ENCODE data around the gene PTPN4.

The PTPN4 gene

DNA sequence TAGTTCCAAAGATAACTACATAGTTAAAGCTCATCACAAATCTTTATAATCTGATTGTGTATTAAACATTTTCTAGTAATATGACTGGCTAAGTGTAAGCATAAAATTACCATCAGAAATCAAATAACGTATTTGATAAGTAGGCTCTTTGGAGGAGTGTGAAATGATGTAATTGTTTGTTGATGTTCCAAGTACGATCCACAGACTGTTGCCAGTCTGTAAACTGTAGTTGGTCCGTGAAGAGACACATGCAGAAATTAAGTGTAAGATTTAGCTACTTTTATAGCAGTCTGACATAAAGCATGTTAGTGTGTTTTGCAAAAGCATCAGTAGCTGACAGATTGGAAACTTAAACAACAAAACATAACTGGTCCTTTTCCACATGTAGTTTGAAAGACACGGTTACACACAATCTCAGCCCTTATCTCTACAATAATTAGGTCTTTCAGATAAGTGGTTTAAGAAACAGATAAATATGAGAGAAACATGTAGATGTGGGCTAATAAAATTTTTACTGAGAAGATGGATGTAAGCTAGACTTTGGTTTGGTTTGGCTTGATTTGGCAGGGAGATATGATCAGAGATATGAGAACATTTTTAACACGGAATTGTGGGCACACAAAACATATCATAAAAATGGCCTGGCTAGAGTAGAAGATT, 138.1 kb downstream of the PTPN4 start:
- H3K4me3 ChIP-seq (ENCODE audit: low read depth, low read length), result no peak overlapping the region
- H3K9me3 ChIP-seq (ENCODE audit: control insufficient read depth, insufficient read depth, low read length), result no peaks in the 10 kb centered on the region
- H3K4me1 ChIP-seq (ENCODE audit: control insufficient read depth, insufficient read depth, low read length), result peaks cover 22% of the 10 kb centered on the region
- H3K27ac ChIP-seq (ENCODE audit: low read depth, low read length), result no peak overlapping the region
- no peaks in the 10 kb centered on the region for H3K27me3 ChIP-seq (ENCODE audit: control insufficient read depth, insufficient read depth, low read length)
- no peak overlapping the region for H3K9ac ChIP-seq (ENCODE audit: low read depth, low read length)
- peaks cover 43% of the 10 kb centered on the region for H3K36me3 ChIP-seq (ENCODE audit: control insufficient read depth, insufficient read depth, low read length)

DNA sequence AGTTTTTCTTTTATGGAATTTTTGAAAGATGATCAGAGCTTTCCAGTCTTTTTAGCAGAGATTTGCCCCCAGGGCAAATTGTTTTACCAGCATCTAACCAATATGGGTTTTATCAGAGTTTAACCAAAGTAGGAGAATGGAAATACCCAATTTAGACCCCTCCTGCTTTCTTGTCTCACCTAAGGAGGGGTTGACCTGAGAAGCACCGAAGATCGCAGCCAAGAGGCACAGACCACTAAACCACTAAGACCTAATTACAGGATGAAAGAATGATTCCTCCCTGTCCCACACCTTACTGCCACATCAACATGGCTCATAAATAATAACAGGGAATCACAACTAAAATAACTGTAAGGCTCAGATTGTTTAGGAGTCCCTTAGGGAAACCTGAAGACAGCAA, 141.3 kb downstream of the PTPN4 start:
- peaks cover 51% of the 10 kb centered on the region for H3K36me3 ChIP-seq (ENCODE audit: control insufficient read depth, insufficient read depth, low read length)
- no peak overlapping the region for H3K27ac ChIP-seq (ENCODE audit: low read depth, low read length)
- H3K4me3 ChIP-seq (ENCODE audit: low read depth, low read length), result no peak overlapping the region
- H3K4me1 ChIP-seq (ENCODE audit: control insufficient read depth, insufficient read depth, low read length), result peaks cover 22% of the 10 kb centered on the region
- H3K27me3 ChIP-seq (ENCODE audit: control insufficient read depth, insufficient read depth, low read length), result no peaks in the 10 kb centered on the region
- no peaks in the 10 kb centered on the region for H3K9me3 ChIP-seq (ENCODE audit: control insufficient read depth, insufficient read depth, low read length)
- H3K9ac ChIP-seq (ENCODE audit: low read depth, low read length), result no peak overlapping the region

DNA sequence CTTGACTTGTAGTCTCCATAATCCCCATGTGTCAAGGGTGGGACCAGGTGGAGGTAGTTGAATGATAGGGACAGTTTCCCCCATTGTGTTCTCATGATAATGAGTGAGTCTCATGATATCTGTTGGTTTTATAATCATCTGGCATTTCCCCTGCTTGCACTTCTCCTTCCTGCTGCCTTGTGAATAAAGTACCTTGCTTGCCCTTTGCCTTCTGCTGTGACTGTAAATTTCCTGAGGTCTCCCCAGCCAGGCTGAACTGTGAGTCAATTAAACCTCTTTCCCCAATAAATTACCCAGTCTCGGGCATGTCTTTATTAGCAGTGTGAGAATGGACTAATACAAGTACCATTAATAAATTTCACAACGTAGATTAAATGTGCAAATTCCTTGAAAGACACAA, 150.8 kb downstream of the PTPN4 start:
- no peak overlapping the region for H3K27ac ChIP-seq (ENCODE audit: low read depth, low read length)
- H3K4me1 ChIP-seq (ENCODE audit: control insufficient read depth, insufficient read depth, low read length), result no peaks in the 10 kb centered on the region
- H3K9me3 ChIP-seq (ENCODE audit: control insufficient read depth, insufficient read depth, low read length), result no peaks in the 10 kb centered on the region
- no peaks in the 10 kb centered on the region for H3K27me3 ChIP-seq (ENCODE audit: control insufficient read depth, insufficient read depth, low read length)
- no peak overlapping the region for H3K4me3 ChIP-seq (ENCODE audit: low read depth, low read length)
- H3K36me3 ChIP-seq (ENCODE audit: control insufficient read depth, insufficient read depth, low read length), result peaks cover 44% of the 10 kb centered on the region
- no peak overlapping the region for H3K9ac ChIP-seq (ENCODE audit: low read depth, low read length)

DNA sequence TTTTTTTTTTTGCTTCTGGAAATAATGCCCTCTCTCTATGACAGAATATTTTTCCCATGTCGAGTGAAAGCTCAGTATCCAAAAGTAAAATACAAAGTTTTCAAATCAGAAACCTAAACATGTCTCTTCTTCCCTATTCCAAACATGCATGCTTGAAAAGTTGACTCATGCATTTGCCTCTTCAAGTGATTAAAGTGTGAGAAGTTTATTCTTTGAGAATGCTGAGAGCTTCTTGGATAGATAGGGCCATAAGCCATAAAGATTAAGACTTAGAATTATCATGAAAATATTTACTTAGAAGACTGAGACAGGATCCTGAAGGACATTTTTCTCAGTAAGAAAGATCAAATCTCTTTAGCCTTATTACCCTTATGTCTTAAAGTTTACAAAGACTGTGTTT, 154.5 kb downstream of the PTPN4 start:
- Histone ChIP-seq H3K9ac (ENCODE audit: low read depth, low read length) (no peak overlapping the region), H3K9me3 (ENCODE audit: control insufficient read depth, insufficient read depth, low read length) (no peaks in the 10 kb centered on the region), H3K4me1 (ENCODE audit: control insufficient read depth, insufficient read depth, low read length) (no peaks in the 10 kb centered on the region), H3K27ac (ENCODE audit: low read depth, low read length) (no peak overlapping the region), H3K27me3 (ENCODE audit: control insufficient read depth, insufficient read depth, low read length) (no peaks in the 10 kb centered on the region), H3K36me3 (ENCODE audit: control insufficient read depth, insufficient read depth, low read length) (peaks cover 40% of the 10 kb centered on the region), H3K4me3 (ENCODE audit: low read depth, low read length) (no peak overlapping the region)

DNA sequence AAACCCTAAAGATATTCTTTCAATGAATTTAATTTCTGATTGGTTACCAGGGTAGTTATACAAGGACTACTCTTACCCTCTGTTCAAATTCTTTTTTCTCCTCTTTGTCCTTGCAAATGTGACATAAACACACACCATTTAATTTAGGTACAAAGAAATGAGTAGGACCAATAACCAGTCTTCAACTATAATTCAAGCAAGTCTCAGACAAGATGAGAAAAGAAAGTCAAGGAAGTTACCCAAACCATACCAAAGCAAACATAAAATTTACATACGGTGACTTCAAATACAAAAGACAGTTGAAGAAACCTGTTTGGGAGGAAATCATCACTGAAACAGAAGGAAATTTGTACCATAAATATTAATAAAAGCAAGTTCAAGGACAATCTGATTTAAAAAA, 162.1 kb downstream of the PTPN4 start:
- no peaks in the 10 kb centered on the region for H3K4me1 ChIP-seq (ENCODE audit: control insufficient read depth, insufficient read depth, low read length)
- H3K9ac ChIP-seq (ENCODE audit: low read depth, low read length), result no peak overlapping the region
- H3K36me3 ChIP-seq (ENCODE audit: control insufficient read depth, insufficient read depth, low read length), result peaks cover 9% of the 10 kb centered on the region; the same call in 1 of the 2 replicates
- no peak overlapping the region for H3K4me3 ChIP-seq (ENCODE audit: low read depth, low read length)
- H3K9me3 ChIP-seq (ENCODE audit: control insufficient read depth, insufficient read depth, low read length), result no peaks in the 10 kb centered on the region
- H3K27me3 ChIP-seq (ENCODE audit: control insufficient read depth, insufficient read depth, low read length), result no peaks in the 10 kb centered on the region
- H3K27ac ChIP-seq (ENCODE audit: low read depth, low read length), result no peak overlapping the region

DNA sequence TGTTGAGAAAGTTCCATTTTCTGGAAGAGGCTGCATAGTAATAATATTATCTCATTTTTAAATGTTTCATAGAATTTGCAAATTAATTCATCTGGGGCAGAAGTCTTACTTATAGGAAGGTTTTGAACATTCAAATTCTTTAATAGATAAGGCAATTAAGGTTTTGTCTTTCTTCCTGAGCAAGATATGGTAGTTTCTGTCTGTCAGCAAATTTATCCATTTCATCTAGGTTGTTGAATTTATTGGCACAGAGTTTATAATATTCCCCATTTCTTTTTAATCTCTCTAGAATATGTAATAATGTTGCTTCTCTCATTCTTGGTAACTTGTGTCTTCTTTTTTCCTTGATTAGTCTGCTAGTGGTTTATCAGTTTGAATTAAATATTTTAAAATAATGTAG, 163.0 kb downstream of the PTPN4 start:
- Histone ChIP-seq H3K36me3 (ENCODE audit: control insufficient read depth, insufficient read depth, low read length) (peaks cover 4% of the 10 kb centered on the region; the same call in 1 of the 2 replicates), H3K27ac (ENCODE audit: low read depth, low read length) (no peak overlapping the region)

DNA sequence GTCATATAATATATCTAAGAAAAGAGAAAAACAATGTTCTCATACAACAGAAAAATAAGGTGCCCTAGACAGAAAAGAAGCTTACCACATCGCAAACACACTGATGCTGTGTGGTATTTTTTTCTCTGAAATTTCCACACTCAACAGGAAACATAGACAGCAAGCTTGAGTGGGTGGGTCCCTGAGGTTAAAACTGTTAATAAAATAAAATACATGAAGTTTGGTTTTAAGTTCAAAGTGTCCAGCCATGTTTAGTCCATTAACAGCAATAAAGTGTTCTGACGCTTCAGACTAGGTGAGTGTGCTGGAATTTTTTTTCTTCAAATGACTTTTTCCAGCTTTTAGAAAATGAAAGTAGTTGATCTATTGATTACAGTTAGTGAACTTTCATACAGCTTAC, 169.8 kb downstream of the PTPN4 start:
- Histone ChIP-seq H3K27ac (ENCODE audit: low read depth, low read length) (no peak overlapping the region), H3K27me3 (ENCODE audit: control insufficient read depth, insufficient read depth, low read length) (no peaks in the 10 kb centered on the region), H3K4me3 (ENCODE audit: low read depth, low read length) (no peak overlapping the region), H3K36me3 (ENCODE audit: control insufficient read depth, insufficient read depth, low read length) (peaks cover 29% of the 10 kb centered on the region), H3K4me1 (ENCODE audit: control insufficient read depth, insufficient read depth, low read length) (no peaks in the 10 kb centered on the region), H3K9me3 (ENCODE audit: control insufficient read depth, insufficient read depth, low read length) (no peaks in the 10 kb centered on the region), H3K9ac (ENCODE audit: low read depth, low read length) (no peak overlapping the region)

More for the DNA sequence above, 163.0 kb downstream of the PTPN4 start:
- no peaks in the 10 kb centered on the region for H3K9me3 ChIP-seq (ENCODE audit: control insufficient read depth, insufficient read depth, low read length)
- no peak overlapping the region for H3K9ac ChIP-seq (ENCODE audit: low read depth, low read length)
- no peak overlapping the region for H3K4me3 ChIP-seq (ENCODE audit: low read depth, low read length)
- H3K27me3 ChIP-seq (ENCODE audit: control insufficient read depth, insufficient read depth, low read length), result no peaks in the 10 kb centered on the region
- no peaks in the 10 kb centered on the region for H3K4me1 ChIP-seq (ENCODE audit: control insufficient read depth, insufficient read depth, low read length)

DNA sequence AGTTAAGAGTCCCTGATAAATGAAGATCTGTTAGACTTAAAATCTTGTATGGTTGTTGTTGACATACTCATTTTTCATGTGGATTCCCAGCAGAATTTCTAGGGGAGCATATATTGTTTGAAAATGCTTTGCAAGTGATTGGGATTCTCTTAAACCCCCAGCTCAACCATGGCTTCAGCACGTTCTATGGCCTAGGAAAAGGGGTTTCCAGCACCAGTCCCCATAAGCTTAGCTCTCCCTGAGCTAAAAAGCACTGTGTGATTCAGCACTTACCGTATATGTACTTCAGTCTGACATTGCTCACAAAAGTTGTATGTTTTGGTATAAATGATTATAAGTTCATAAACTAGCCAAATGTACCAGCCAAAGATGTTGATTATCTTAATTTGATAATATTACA, 173.1 kb downstream of the PTPN4 start:
- no peak overlapping the region for H3K27ac ChIP-seq (ENCODE audit: low read depth, low read length)
- H3K4me3 ChIP-seq (ENCODE audit: low read depth, low read length), result no peak overlapping the region
- no peaks in the 10 kb centered on the region for H3K27me3 ChIP-seq (ENCODE audit: control insufficient read depth, insufficient read depth, low read length)
- H3K36me3 ChIP-seq (ENCODE audit: control insufficient read depth, insufficient read depth, low read length), result peaks cover 60% of the 10 kb centered on the region
- H3K4me1 ChIP-seq (ENCODE audit: control insufficient read depth, insufficient read depth, low read length), result no peaks in the 10 kb centered on the region
- H3K9me3 ChIP-seq (ENCODE audit: control insufficient read depth, insufficient read depth, low read length), result no peaks in the 10 kb centered on the region
- H3K9ac ChIP-seq (ENCODE audit: low read depth, low read length), result no peak overlapping the region

DNA sequence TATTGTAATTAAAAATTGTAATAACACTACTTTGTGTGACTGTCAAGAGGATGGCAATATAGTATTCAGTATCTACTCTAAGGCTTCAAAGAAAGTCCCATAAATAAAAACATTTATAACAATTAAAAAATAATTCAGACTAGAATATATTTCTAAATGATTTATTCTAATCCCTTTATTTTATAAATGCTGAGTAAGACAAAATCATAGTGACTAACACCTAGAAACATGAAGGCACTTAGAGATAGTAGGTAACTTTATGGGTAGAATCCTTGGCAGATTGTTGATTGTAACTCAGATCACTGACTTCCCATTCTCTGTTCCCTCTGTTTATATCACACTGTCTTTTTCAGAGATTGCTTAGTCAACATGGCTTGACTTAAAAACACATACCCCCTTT, 174.6 kb downstream of the PTPN4 start:
- Histone ChIP-seq H3K9ac (ENCODE audit: low read depth, low read length) (no peak overlapping the region), H3K4me3 (ENCODE audit: low read depth, low read length) (no peak overlapping the region), H3K27me3 (ENCODE audit: control insufficient read depth, insufficient read depth, low read length) (no peaks in the 10 kb centered on the region), H3K9me3 (ENCODE audit: control insufficient read depth, insufficient read depth, low read length) (no peaks in the 10 kb centered on the region), H3K36me3 (ENCODE audit: control insufficient read depth, insufficient read depth, low read length) (peaks cover 66% of the 10 kb centered on the region), H3K27ac (ENCODE audit: low read depth, low read length) (no peak overlapping the region), H3K4me1 (ENCODE audit: control insufficient read depth, insufficient read depth, low read length) (no peaks in the 10 kb centered on the region)

DNA sequence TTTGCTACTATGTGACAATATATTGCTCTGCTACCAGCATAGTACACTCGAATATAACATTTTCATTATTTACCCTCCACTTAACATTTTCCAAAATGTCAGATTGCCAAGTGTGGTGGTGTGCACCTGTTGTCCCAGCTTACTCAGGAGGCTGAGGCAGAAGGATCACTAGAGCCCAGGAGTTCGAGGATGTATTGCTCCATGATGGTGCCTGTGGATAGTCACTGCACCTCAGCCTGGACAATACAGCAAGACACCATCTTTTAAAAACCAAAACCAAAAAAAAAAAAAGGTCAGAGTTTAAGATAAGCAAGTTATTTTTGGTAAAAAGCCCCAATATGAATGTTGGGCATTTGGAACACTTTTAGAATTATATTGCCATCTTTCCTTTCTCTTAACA, 178.0 kb downstream of the PTPN4 start:
- no peak overlapping the region for H3K27ac ChIP-seq (ENCODE audit: low read depth, low read length)
- no peaks in the 10 kb centered on the region for H3K9me3 ChIP-seq (ENCODE audit: control insufficient read depth, insufficient read depth, low read length)
- no peak overlapping the region for H3K4me3 ChIP-seq (ENCODE audit: low read depth, low read length)
- no peaks in the 10 kb centered on the region for H3K4me1 ChIP-seq (ENCODE audit: control insufficient read depth, insufficient read depth, low read length)
- no peaks in the 10 kb centered on the region for H3K27me3 ChIP-seq (ENCODE audit: control insufficient read depth, insufficient read depth, low read length)
- no peak overlapping the region for H3K9ac ChIP-seq (ENCODE audit: low read depth, low read length)
- H3K36me3 ChIP-seq (ENCODE audit: control insufficient read depth, insufficient read depth, low read length), result peaks cover 74% of the 10 kb centered on the region

DNA sequence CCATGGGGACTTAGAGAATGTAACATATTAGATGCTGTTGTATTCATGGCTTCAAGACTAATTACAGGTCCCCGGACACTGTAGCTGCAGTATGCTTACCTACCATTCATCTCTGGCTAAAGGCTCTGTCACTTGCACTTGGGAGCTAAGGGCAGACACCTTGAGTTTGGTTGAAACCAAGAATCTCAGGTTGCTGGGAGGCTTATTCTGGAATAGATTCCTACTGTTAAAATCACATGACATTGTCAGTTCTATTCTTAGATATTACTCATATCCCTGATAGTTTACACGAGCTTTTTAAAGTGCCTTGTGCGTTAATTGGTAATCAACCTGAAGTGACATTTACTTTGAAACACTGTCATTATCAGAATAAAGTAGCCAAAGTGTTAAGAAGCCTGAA, 180.2 kb downstream of the PTPN4 start:
- Histone ChIP-seq H3K9ac (ENCODE audit: low read depth, low read length) (no peak overlapping the region), H3K4me3 (ENCODE audit: low read depth, low read length) (no peak overlapping the region), H3K27me3 (ENCODE audit: control insufficient read depth, insufficient read depth, low read length) (no peaks in the 10 kb centered on the region), H3K4me1 (ENCODE audit: control insufficient read depth, insufficient read depth, low read length) (no peaks in the 10 kb centered on the region), H3K9me3 (ENCODE audit: control insufficient read depth, insufficient read depth, low read length) (no peaks in the 10 kb centered on the region), H3K36me3 (ENCODE audit: control insufficient read depth, insufficient read depth, low read length) (peaks cover 66% of the 10 kb centered on the region), H3K27ac (ENCODE audit: low read depth, low read length) (no peak overlapping the region)

Data from HUES48 (cell line).